NB4 (cell line): ENCODE data around the gene GPR35.
A peak's percentile ranks its signal among the peaks of the same experiment; 100 is the strongest.
"Not testable (repeated sequence)": the region's sequence is repeated elsewhere in the genome, so short reads cannot be mapped to it uniquely, and the experiment has no call there.

Experiments
- CTCF ChIP-seq: IDR thresholded peaks from one replicate; pipeline ENCODE4 v1.5.1; 2012; ENCODE audit warnings: low read depth, low read length
- POLR2A ChIP-seq: IDR thresholded peaks from 2 replicates; pipeline ENCODE4 v1.6.1; 2011; ENCODE audit warnings: mild to moderate bottlenecking; ENCODE audit not compliant: insufficient read length; ENCODE audit errors: extremely low read depth
- TF ChIP-seq, protein P1 (sequence below): IDR thresholded peaks from 2 replicates; pipeline ENCODE4 v1.6.1; 2011; ENCODE audit warnings: low read depth, low read length

DNA sequence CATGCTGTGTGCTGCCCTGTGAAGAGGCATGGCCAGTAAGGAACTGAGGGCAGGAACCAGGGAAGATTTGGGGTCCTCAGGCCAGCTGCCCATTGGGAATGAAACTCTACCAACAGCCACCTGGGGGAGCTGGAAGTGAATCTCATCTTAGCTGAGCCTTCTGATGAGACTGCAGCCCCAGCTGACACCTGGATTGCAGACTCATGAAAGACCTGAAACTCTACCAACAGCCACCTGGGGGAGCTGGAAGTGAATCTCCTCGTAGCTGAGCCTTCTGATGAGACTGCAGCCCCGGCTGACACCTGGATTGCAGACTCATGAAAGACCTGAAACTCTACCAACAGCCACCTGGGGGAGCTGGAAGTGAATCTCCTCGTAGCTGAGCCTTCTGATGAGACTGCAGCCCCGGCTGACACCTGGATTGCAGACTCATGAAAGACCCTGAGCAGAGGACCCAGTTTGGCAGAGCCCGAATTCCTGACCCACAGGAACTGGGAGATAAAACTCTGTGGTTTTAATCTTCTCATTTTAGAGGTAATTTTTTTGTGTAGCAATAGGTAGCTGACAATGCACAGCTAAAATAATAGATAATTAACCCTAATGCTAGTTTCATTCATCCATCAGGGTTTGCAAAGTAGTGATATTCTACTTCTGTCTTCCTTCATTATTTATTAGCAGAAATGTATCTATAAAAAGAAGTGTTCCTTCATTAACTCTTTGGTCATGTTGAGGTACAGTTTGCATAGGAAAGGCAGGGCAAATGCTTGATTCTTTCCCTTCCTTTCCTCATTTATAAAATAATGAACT is 8.2 kb upstream of the GPR35 start:
- peak; percentile 1 for TF ChIP-seq CTCF
- TF ChIP-seq POLR2A: not testable (repeated sequence)
- TF ChIP-seq, protein P1, sequence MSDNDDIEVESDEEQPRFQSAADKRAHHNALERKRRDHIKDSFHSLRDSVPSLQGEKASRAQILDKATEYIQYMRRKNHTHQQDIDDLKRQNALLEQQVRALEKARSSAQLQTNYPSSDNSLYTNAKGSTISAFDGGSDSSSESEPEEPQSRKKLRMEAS: not testable (repeated sequence)
